ENCODE data around the gene SCGB2B2.

GRCh38 chr19:34661357-34661756 is 15.6 kb downstream of the SCGB2B2 start:
- TF ChIP-seq CTCF (conservative IDR thresholded peaks at IDR 0.05) (no peak), ZFX (IDR thresholded peaks at IDR 0.05) (no peak)

All from C4-2B (cell line).